Breast epithelium (tissue), 4 donors: ENCODE data around the gene PCDH15. TPM values are rescaled to one million over a fixed set of nuclear protein-coding genes. Genes with fewer than 3 reads are reported as not detected.

ENCODE experiments used
- DNase-seq, 2 donors: peaks; one replicate each; pipeline ENCODE4 v3.0.0-alpha.2; 2019; ENCODE audit warnings: low spot score in 2 of 2
- H3K27ac ChIP-seq, 2 donors: fragments of 200-600 bp; sonication (generic) in 1 of 2; one replicate each; pipeline ENCODE4 v1.5.1; 2016 to 2019; ENCODE audit warnings: mild to moderate bottlenecking in 1 of 2
- H3K27me3 ChIP-seq, 2 donors: fragments of 200-600 bp; sonication (generic) in 1 of 2; one replicate each; pipeline versions ENCODE4 v1.5.1 to v1.6.0; 2017 to 2019; ENCODE audit warnings: control low read depth in 1 of 2, mild to moderate bottlenecking in 1 of 2
- H3K36me3 ChIP-seq: fragments of 200-600 bp; one replicate; pipeline ENCODE4 v1.5.1; 2019
- H3K4me1 ChIP-seq, 2 donors: fragments of 200-600 bp; sonication (generic); one replicate each; pipeline ENCODE4 v1.5.1; 2016 to 2019; ENCODE audit warnings: control low read depth in 1 of 2
- H3K4me3 ChIP-seq, 3 donors: fragments of 200-600 bp; sonication (generic); 1 replicate in 2 of 3; 2 replicates in 1 of 3; pipeline ENCODE4 v1.5.1; 2016 to 2019; ENCODE audit warnings: mild to moderate bottlenecking in 3 of 3, moderate library complexity in 2 of 3
- H3K9me3 ChIP-seq, 2 donors: fragments of 200-600 bp; sonication (generic) in 1 of 2; one replicate each; pipeline ENCODE4 v1.5.1; 2016 to 2019; ENCODE audit warnings: control low read depth in 1 of 2
- POLR2A ChIP-seq: fragments of 450-650 bp; IDR thresholded peaks from one replicate; pipeline ENCODE4 v1.6.1; 2016; ENCODE audit warnings: antibody characterized with exemption, mild to moderate bottlenecking, moderate library complexity
- POLR2AphosphoS5 ChIP-seq, 3 donors: sonication (generic); formaldehyde crosslinking; IDR thresholded peaks; one replicate each; pipeline ENCODE4 v1.6.1; 2017; ENCODE audit warnings: antibody characterized with exemption in 3 of 3
- intact Hi-C: fragments of 100-400 bp; cut with DNase I; formaldehyde crosslinking; loops from one replicate; pipeline ENCODE4 v1.15.1; 2023; ENCODE audit warnings: low total_unique reads
- total RNA-seq, 3 donors: library from RNA; depleted of rRNA; stranded (reverse); fragments of >200 nt; gene quantifications; one replicate each; pipeline ENCODE4 v1.1.0, GENCODE V29; 2016
- TF ChIP-seq, protein P1 (sequence below), 3 donors: fragments of 450-650 bp; IDR thresholded peaks; one replicate each; pipeline ENCODE4 v1.5.1; 2016 to 2017; ENCODE audit warnings: antibody characterized with exemption in 3 of 3, mild to moderate bottlenecking in 3 of 3, moderate library complexity in 3 of 3

Gene PCDH15
- total RNA-seq, 3 donors from 2014 or later = not detected

GRCh38 chr10:53904506-53905241 lies 896.4 kb downstream of the PCDH15 start:
- Histone ChIP-seq H3K4me1 (no peaks in the 10 kb centered on the region), H3K36me3 (no peaks in the 10 kb centered on the region), H3K27ac (no peak overlapping the region), H3K9me3 (no peaks in the 10 kb centered on the region), H3K27me3 (no peaks in the 10 kb centered on the region), H3K4me3 (no peak overlapping the region)
- intact Hi-C loops = no loop called here
- DNase-seq = no peak
- TF ChIP-seq POLR2A (no peak), POLR2AphosphoS5 (IDR thresholded peaks at IDR 0.05) (no peak)
- TF ChIP-seq, protein P1, sequence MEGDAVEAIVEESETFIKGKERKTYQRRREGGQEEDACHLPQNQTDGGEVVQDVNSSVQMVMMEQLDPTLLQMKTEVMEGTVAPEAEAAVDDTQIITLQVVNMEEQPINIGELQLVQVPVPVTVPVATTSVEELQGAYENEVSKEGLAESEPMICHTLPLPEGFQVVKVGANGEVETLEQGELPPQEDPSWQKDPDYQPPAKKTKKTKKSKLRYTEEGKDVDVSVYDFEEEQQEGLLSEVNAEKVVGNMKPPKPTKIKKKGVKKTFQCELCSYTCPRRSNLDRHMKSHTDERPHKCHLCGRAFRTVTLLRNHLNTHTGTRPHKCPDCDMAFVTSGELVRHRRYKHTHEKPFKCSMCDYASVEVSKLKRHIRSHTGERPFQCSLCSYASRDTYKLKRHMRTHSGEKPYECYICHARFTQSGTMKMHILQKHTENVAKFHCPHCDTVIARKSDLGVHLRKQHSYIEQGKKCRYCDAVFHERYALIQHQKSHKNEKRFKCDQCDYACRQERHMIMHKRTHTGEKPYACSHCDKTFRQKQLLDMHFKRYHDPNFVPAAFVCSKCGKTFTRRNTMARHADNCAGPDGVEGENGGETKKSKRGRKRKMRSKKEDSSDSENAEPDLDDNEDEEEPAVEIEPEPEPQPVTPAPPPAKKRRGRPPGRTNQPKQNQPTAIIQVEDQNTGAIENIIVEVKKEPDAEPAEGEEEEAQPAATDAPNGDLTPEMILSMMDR (IDR thresholded peaks at IDR 0.05) = no peak

GRCh38 chr10:53903756-53904155 lies 897.3 kb downstream of the PCDH15 start:
- no peak for DNase-seq
- intact Hi-C loops = no loop called here

GRCh38 chr10:53899463-53900160 lies 901.4 kb downstream of the PCDH15 start:
- no peak overlapping the region for H3K27ac ChIP-seq
- intact Hi-C loops = no loop called here

More at GRCh38 chr10:53903756-53904155, 897.3 kb downstream of the PCDH15 start:
- H3K36me3 ChIP-seq = no peaks in the 10 kb centered on the region
- no peak overlapping the region for H3K4me3 ChIP-seq
- no peak for TF ChIP-seq POLR2AphosphoS5 (IDR thresholded peaks at IDR 0.05)
- TF ChIP-seq, protein P1 (IDR thresholded peaks at IDR 0.05) = no peak
- no peak for TF ChIP-seq POLR2A
- no peaks in the 10 kb centered on the region for H3K27me3 ChIP-seq
- H3K9me3 ChIP-seq = no peaks in the 10 kb centered on the region
- no peaks in the 10 kb centered on the region for H3K4me1 ChIP-seq
- H3K27ac ChIP-seq = no peak overlapping the region

DNA sequence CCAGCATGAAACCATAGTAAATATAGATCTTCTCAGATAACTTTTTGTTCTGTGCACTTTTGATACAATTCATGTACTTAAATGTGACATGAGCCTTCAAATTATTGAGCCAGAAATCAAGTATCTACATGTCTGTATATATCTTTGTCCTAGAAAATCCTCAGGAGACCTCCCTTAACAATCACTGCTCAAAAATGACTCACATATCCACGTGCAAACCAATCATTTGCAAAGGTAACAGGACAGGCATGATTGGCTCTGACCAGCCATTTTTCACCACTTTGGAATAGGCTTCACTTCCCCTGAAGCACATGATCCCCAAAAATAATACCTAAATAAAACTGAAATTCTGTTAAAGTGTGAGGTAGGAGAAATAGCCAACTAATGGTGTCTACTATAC lies 902.5 kb downstream of the PCDH15 start:
- TF ChIP-seq POLR2AphosphoS5 (IDR thresholded peaks at IDR 0.05) (no peak), POLR2A (no peak)
- TF ChIP-seq, protein P1 (IDR thresholded peaks at IDR 0.05) = no peak
- Histone ChIP-seq H3K4me1 (no peaks in the 10 kb centered on the region), H3K4me3 (no peak overlapping the region), H3K36me3 (no peaks in the 10 kb centered on the region), H3K27me3 (no peaks in the 10 kb centered on the region), H3K27ac (no peak overlapping the region), H3K9me3 (no peaks in the 10 kb centered on the region)
- intact Hi-C loops = no loop called here
- no peak for DNase-seq

More at GRCh38 chr10:53899463-53900160, 901.4 kb downstream of the PCDH15 start:
- no peaks in the 10 kb centered on the region for H3K36me3 ChIP-seq
- H3K4me3 ChIP-seq = no peak overlapping the region
- DNase-seq = no peak
- H3K27me3 ChIP-seq = no peaks in the 10 kb centered on the region
- no peak for TF ChIP-seq POLR2AphosphoS5 (IDR thresholded peaks at IDR 0.05)
- TF ChIP-seq POLR2A = no peak
- TF ChIP-seq, protein P1 (IDR thresholded peaks at IDR 0.05) = no peak
- H3K9me3 ChIP-seq = no peaks in the 10 kb centered on the region
- no peaks in the 10 kb centered on the region for H3K4me1 ChIP-seq

GRCh38 chr10:53894145-53894544 lies 906.9 kb downstream of the PCDH15 start:
- intact Hi-C loops = no loop called here
- Histone ChIP-seq H3K27me3 (no peaks in the 10 kb centered on the region), H3K9me3 (no peaks in the 10 kb centered on the region), H3K4me1 (no peaks in the 10 kb centered on the region), H3K27ac (no peak overlapping the region), H3K4me3 (no peak overlapping the region), H3K36me3 (no peaks in the 10 kb centered on the region)
- DNase-seq = no peak
- TF ChIP-seq POLR2A = no peak
- TF ChIP-seq, protein P1 (IDR thresholded peaks at IDR 0.05) = no peak
- TF ChIP-seq POLR2AphosphoS5 (IDR thresholded peaks at IDR 0.05) = no peak
